Stimulated activated CD8-positive, alpha-beta memory T cell treated with anti-CD3 and anti-CD28 coated beads, Interleukin-7, amount 100 ng/mL, for 1 hour (primary cell): ENCODE measurements around the gene BCL11A.

Source experiments
- DNase-seq, 2 donors: peaks; one replicate each; pipeline ENCODE4 v3.0.0-alpha.2; 2020; ENCODE audit warnings: low read depth in 2 of 2

Gene BCL11A

DNA sequence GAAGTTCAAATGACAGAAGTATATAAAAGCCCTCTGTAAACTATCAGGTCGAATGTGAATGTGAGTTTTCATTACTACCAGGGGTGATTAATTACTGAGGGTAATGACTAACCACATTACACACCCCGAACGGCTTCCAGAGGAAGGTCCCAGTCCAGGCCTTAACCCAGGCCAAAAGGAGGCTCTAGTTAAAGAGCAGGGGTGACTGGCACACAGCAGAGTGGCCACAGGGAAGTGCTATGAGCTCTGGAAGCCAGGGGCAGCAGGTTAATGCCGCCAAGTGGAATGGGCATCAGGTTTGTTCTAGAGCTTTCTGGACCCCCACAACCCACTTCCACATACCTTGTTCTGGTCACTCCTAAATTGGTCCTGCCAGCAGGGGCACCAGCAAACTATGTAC lies 87.7 kb downstream of the BCL11A start:
- DNase-seq: no peak

GRCh38 chr2:60463249-60463648 lies 90.2 kb downstream of the BCL11A start:
- DNase-seq: no peak

- no peak for DNase-seq
These were observed 91.9 kb downstream of the BCL11A start for GRCh38 chr2:60461421-60462108.

DNA sequence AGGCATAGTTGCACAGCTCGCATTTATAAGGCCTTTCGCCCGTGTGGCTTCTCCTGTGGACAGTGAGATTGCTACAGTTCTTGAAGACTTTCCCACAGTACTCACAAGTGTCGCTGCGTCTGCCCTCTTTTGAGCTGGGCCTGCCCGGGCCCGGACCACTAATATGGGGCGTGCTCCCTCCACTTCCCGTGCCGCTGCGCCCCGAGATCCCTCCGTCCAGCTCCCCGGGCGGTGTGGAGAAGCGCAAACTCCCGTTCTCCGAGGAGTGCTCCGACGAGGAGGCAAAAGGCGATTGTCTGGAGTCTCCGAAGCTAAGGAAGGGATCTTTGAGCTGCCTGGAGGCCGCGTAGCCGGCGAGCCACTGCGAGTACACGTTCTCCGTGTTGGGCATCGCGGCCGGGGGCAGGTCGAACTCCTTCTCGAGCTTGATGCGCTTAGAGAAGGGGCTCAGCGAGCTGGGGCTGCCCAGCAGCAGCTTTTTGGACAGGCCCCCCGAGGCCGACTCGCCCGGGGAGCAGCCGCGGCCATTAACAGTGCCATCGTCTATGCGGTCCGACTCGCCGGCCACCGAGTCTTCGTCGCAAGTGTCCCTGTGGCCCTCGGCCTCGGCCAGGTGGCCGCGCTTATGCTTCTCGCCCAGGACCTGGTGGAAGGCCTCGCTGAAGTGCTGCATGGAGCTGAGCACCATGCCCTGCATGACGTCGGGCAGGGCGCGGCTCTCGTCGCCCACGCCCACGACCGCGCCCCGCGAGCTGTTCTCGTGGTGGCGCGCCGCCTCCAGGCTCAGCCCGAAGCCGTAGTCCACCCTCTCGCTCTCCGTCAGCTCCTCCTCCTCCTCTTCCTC lies 92.7 kb downstream of the BCL11A start:
- no peak for DNase-seq

DNA sequence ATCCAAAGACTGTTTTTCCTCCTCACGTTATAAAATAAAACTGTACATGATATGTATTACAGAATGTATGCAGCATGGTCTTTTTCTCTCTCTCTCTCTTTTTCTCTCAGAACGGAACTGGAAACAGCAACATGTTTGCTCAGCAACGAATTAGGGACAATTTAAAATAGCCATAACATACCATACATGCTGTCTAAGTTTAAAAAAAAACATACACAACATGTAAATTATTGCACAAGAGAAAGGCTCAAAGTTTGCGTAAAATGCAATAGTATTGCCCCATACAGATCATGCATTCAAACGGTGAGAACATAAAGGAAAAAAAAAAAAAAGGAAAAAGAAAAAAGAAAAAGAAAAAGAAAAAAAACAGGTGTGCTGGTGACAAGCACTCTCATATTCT lies 93.6 kb downstream of the BCL11A start:
- DNase-seq: no peak

GRCh38 chr2:60456115-60456770 lies 97.2 kb downstream of the BCL11A start:
- DNase-seq: no peak

GRCh38 chr2:60453872-60454271 lies 99.6 kb downstream of the BCL11A start:
- DNase-seq: no peak

- DNase-seq: no peak
These were observed 100.2 kb downstream of the BCL11A start for GRCh38 chr2:60453301-60453700.

DNA sequence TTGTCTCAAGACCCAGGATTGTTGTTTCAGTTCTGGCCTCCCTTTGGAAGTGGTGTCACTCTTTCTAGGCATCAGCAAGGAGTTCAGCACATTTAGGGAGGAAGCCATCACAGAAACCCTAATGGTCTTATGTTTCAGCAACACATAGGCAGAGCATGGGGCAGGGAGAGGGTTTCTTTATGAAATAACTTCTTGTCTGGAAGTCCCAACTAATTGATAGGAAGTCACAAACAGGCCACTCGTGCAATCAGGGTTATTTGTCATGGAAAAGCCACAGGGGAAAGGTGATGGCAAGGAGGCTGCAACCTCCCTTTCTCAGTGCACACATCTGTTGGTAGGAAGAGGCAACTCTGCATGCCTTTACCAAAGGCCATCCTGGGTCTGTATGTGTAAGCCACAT lies 103.0 kb downstream of the BCL11A start:
- no peak for DNase-seq

DNA sequence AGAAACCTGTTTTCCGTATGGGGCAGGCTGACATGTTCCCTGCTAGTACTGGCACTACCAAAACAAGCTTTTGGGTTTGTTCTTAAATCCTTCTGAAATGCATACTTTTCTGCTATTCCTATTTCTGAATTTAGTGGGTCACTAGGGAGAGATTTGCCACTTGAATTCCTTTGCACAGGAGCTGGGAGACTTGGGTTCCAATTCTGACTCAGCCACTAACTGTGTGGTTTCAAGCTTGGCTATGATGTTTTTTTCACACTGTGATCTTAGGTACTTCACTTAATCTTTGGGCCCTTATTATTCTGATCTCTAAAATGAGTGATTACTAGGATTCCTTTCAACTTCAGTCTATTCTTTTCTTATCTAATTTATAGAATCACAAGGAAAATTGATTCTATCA lies 105.5 kb downstream of the BCL11A start:
- no peak for DNase-seq

DNA sequence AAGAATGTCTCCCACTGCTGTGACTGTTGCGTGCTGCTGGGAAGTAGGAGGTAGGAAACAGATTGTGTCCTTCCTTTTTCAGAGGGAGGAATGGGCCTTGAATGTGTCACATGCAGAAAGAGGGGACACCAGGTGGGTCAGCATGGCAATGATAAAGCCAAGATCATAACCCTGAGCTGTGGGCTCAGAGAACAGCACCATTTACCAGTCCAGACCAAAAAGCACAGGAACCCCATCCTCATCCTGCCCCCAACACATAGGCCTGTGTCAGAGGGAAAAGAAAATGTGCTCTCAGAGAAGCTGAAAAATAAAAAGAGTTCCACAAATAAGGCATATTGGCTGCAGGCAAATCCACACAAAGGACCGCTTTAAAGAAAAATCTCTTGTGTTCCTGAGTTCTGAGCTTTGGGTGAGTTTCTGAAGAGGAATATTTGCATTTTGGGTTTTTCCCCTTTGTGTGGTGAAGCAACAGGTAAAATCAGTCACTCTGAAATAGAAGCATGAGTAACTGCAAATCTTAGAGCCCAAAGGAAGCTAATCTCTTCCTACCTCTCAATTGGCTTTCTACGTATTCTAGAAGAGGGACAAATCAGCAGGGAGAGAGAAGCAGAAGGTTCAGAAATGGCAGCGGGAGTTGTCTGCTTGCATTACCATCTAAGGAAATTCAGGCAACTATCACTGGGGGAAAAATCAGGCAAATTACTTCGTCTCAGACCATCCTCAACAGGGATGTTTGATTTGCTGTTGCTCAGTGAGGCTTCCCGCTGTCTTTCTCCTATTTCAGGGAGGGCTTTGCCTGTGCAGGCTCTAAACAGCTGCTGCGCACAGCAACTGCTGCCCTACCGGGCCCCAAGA lies 106.8 kb downstream of the BCL11A start:
- DNase-seq: no peak

DNA sequence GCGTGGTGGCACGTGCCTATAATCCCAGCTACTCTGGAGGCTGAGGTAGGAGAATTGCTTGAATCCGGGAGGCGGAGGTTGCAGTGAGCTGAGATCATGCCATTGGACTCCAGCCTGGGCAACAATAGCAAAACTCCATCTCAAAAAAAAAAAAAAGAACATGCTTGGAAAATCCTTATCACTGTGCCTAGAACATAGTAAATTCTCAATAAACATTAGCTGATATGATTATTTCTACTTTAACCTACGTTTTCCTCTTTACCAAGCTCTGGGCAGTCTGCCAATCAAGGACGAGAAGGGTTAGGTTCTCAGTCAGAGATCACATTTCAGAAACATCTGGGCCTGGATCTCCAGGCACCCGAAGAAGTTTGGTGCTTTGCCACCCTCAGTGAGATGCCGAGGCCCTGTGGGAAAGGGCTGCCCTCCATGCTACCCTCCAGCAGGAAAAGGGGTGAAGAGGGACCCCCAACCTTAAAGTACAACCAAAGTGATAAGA lies 107.7 kb downstream of the BCL11A start:
- DNase-seq: no peak

- no peak for DNase-seq
These were observed 110.8 kb downstream of the BCL11A start for GRCh38 chr2:60442608-60443007.

DNA sequence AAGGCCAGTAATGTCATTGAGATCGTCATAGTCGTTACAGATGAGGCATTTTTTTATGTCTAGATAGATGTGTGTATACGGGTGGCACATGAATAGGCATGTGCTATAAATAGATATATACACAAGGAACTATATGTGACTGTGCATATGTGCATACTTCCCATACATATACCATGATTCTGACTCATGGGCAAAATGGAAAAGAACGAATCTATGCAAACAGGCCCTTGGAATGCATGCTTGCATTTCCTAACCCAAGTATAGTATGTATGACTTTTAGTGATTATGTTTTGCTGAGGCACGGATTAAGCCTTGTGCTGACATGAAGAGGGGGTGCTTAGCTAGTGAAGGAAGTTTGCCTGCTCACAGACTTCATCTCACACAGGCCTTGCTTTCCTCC lies 111.7 kb downstream of the BCL11A start:
- DNase-seq: no peak

DNA sequence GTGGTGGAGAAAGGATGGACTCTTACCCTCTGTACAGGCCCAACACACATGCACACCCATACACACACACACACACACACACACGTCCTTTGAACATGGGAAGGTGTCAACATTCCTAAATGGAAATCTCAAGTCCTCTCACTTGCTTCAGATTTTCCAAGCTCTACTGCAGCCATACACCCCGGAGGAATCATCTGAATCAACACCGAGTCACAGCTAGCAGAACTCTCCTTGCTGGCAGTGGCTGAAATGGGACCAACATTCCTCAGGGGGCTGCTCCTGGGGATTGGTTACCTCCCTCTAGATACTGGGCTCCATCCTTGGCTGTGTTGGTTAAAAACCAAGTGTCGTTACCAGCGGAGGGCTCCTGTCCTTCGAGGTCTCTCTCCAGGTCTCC lies 112.7 kb downstream of the BCL11A start:
- DNase-seq: no peak

DNA sequence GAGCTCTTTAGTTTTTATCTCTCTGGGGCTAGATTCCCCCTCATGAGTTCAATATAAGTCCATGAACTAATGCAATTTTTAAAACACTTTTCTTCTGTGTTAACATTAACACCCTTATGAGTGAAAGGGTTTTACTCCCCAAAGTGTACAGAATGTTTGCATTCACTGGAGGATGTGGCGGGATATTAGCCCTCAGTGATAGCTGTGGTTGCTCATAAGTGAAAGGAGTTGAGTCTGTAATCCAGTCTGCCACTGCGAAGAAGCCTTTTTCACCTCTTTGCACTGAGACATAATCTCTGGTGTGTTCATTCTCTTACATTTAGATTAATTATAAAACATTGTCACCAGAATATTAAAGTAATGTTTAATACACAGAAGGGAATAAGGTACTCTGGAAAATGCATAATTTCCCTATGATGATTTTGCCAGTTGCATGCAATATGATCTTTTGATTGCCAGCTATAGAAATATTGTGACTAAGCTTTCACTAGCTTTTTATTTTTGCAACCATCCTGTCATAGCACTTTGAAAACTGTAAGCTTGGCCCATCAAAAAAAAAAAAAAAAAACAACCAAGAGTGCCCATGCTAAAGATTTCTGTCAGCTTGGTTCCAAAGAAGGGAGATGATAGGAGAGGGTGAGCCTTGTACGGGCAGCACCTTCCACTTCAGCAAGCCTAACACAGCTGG lies 113.2 kb downstream of the BCL11A start:
- DNase-seq: no peak

DNA sequence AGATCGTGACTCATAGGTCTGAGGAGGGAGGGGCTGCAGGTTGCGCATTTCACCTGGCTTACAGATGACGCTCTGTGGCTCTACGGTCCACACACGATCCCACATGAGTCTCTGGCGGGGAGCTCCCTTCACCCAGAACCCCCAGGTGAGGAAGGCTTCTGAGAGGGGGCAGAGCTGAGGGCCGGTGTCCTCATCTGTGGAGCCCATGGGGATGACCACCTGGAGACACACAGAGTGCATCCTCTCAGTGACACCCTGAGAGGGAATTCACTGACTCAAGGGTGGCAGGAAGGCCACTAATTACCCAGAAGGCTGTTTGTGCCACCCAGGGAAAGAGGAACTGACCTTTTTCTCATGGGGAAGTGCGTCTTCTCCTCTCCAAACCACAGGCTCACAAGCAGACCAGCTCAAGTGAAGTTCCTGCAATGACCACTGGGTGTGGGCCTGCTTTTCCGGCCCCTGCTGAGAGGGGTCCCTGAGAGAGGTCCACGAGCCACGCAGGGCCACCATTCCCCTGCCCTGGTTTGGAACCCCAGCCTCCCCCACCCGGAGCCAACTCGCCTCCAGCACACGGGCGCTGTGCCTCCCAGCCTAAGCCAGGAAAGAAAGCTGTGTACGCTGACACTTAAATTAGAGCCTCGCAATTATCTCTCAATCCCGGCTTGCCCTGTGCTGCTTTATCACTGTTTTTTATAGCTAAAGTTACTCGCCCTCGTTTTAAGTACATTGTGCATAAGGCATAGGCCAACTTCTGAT lies 114.1 kb downstream of the BCL11A start:
- no peak for DNase-seq

GRCh38 chr2:60438653-60439052 lies 114.8 kb downstream of the BCL11A start:
- no peak for DNase-seq

- DNase-seq: no peak
These were observed 115.3 kb downstream of the BCL11A start for GRCh38 chr2:60438131-60438530.

DNA sequence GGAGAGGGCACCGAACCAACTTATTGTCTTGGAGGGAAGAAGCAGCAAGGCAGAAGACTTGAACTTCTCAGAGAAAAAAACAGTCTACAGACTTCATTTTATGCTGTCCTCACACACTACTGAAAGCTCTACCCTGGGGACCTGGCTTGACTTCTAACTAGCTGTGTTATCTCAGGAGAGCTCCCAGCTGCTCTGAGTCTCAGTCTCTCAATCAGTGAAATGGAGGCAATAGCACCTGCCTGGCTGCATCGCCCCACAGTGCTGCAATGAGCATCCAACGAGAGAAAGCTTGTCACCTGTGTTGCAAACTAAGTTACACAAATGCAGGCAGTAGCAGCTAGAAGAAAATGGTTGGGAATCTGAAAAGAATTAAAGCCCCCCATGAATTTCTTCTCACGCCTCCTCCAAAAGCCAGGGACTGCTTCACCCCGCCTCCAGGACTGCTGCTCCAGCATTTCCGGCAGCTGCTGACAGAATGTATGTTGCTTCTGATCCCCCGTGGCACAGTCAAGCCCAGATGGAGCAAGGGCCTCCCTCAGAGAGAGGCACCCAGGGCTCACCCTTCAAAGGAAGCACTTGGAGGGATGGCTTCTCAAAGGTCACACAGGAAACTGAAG lies 116.3 kb downstream of the BCL11A start:
- no peak for DNase-seq
